ENCODE results near the gene CD200R1L.
"Not testable (repeated sequence)": the region's sequence is repeated elsewhere in the genome, so short reads cannot be mapped to it uniquely, and the experiment has no call there.

The CD200R1L gene

DNA sequence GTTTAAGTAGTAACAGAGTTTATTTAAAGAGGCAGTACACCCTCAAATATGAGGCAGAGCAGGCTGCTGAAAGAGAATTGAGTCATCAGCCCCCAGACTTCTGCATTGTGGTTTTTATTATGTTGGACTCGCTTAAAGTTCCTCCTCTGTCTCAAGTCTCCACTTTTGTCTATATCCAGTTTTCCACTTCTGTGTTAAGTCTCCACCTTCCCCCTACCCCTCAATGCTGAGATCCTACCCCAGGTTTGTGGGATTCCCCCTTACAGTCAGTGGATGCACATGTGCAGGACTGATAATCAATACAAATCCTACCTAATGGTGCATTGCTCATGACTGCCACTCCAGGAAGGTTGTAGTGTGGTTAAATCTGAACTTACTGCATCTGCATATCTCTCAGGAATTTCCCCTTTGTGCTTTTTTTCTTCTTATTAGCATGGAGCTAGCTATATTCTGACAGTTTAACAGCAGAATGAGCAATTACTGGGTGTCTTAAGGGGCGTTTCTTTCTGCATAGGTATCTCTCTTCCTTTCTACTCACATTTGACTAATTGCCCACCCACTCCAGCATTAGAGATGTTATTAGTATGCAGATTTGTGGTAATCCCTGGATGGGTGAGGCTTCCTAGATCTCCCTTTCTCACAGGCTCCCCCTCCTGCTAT is 11.9 kb upstream of the CD200R1L start:
- H3K9ac ChIP-seq (ENCODE audit: low read depth, low read length) = no peak overlapping the region
- H3K4me3 ChIP-seq (ENCODE audit: low read length) = no peak overlapping the region
- H3K27me3 ChIP-seq (ENCODE audit: control insufficient read depth, insufficient read depth, low read length) = no peaks in the 10 kb centered on the region
- H3K4me2 ChIP-seq (ENCODE audit: low read length) = no peak overlapping the region
- H3K4me1 ChIP-seq (ENCODE audit: control insufficient read depth, insufficient read depth, low read length) = no peaks in the 10 kb centered on the region
- no peaks in the 10 kb centered on the region for H3K36me3 ChIP-seq (ENCODE audit: insufficient read depth, low read length)
- H3K9me3 ChIP-seq (replicated peaks; ENCODE audit: low read length) = no peaks in the 10 kb centered on the region

DNA sequence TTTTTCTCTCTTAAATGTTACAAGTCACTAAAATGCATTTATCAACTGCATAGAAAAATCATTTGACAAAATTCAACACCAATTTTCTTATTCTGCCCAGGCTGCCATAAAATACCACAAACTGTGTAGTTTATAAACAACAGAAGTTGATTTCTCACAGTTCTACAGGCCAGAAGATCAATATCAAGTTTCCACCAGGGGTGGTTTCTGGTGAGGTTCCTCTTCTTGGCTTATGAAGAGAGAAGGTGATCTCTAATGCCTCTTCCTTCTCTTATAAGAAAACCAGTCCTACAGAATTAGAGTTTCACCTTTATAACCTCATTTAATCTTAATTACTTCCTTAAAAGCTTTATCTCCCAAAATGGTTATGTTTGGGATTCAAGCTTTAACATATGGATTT is 10.9 kb upstream of the CD200R1L start:
- Histone ChIP-seq H3K9ac (ENCODE audit: low read depth, low read length) (no peak overlapping the region), H3K4me2 (ENCODE audit: low read length) (no peak overlapping the region), H3K9me3 (replicated peaks; ENCODE audit: low read length) (no peaks in the 10 kb centered on the region), H3K36me3 (ENCODE audit: insufficient read depth, low read length) (no peaks in the 10 kb centered on the region), H3K4me3 (ENCODE audit: low read length) (no peak overlapping the region), H3K27me3 (ENCODE audit: control insufficient read depth, insufficient read depth, low read length) (no peaks in the 10 kb centered on the region), H3K4me1 (ENCODE audit: control insufficient read depth, insufficient read depth, low read length) (no peaks in the 10 kb centered on the region)

DNA sequence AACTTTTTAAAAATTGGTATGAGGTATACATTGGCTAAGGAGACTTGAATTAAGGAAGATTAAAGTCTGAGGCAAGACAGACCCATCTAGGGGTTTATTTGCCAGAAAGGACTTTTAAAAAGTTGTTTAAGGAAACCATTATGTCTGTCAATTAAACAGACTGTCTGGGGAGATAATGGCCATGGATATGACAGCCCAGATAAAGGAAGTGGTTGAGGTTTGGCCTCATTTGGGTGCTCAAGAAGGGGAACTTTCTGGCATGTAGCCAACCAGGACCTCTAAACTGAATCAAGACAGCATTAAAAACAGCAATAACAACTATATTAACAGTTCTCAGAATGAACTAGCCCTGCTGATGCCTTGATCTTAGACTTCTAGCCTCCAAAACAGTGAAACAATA is 9.9 kb upstream of the CD200R1L start:
- H3K9me3 ChIP-seq (replicated peaks; ENCODE audit: low read length) = no peaks in the 10 kb centered on the region
- no peaks in the 10 kb centered on the region for H3K27me3 ChIP-seq (ENCODE audit: control insufficient read depth, insufficient read depth, low read length)
- no peaks in the 10 kb centered on the region for H3K4me1 ChIP-seq (ENCODE audit: control insufficient read depth, insufficient read depth, low read length)
- no peak overlapping the region for H3K4me3 ChIP-seq (ENCODE audit: low read length)
- no peak overlapping the region for H3K9ac ChIP-seq (ENCODE audit: low read depth, low read length)
- no peak overlapping the region for H3K4me2 ChIP-seq (ENCODE audit: low read length)
- no peaks in the 10 kb centered on the region for H3K36me3 ChIP-seq (ENCODE audit: insufficient read depth, low read length)

DNA sequence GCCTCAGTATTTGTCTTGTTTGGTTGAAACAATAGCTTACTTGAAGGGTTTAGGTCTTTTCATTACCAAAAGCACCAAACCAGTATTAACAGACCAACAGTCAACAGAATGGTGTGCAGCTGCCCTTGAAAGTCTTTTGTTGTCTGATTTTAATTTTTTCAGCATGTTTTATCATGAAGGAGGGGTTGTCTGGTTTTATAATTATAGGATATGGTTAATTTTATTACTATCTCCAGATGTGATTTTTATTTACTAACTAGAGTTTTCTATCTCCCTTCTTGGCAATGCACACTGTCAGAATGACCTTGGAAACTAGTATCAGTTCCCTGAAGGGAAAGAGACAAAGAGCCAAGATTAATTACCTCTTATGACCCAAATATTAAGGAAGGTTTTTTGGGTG is 9.2 kb upstream of the CD200R1L start:
- Histone ChIP-seq H3K27me3 (ENCODE audit: control insufficient read depth, insufficient read depth, low read length) (no peaks in the 10 kb centered on the region), H3K4me3 (ENCODE audit: low read length) (no peak overlapping the region), H3K36me3 (ENCODE audit: insufficient read depth, low read length) (no peaks in the 10 kb centered on the region), H3K9ac (ENCODE audit: low read depth, low read length) (no peak overlapping the region), H3K9me3 (replicated peaks; ENCODE audit: low read length) (no peaks in the 10 kb centered on the region), H3K4me1 (ENCODE audit: control insufficient read depth, insufficient read depth, low read length) (no peaks in the 10 kb centered on the region), H3K4me2 (ENCODE audit: low read length) (no peak overlapping the region)

DNA sequence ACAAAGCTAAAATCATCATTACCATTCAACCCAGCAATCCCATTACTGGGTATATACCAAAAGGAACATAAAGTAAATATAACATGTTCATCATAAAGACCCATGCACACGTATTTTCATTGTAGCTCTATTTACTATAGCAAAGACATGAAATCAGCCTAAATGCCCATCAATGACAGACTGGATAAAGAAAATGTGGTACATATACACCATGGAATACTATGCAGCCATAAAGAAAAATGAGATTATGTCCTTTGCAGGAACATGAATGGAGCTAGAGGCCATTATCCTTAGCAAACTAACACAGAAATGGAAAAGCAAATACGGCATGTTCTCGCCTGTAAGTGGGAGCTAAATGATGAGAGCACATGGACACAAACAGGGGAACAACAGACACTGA is 8.4 kb upstream of the CD200R1L start:
- H3K4me1 ChIP-seq (ENCODE audit: control insufficient read depth, insufficient read depth, low read length); H3K9ac ChIP-seq (ENCODE audit: low read depth, low read length); H3K4me3 ChIP-seq (ENCODE audit: low read length); H3K4me2 ChIP-seq (ENCODE audit: low read length); H3K36me3 ChIP-seq (ENCODE audit: insufficient read depth, low read length); H3K27me3 ChIP-seq (ENCODE audit: control insufficient read depth, insufficient read depth, low read length); H3K9me3 ChIP-seq (replicated peaks; ENCODE audit: low read length): not testable (repeated sequence)

DNA sequence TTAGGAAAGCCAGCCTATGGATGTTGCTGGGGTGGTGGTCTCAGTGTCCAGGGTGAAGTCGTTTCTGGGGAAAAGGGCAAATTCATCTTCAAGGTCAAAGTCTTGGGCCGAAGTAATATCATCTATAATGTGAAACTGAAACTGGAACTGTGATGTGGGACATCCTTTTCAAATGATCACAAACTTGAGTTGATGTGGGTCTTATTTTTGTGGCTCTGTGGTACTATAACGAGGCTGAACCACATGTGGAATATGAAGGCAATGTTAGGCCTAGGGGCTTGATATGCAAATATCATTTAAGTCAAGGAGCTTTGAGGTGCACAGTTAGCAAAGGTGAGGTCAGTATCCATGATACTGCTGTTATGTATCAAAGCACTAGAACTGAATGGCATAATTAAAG is 1.5 kb upstream of the CD200R1L start:
- H3K36me3 ChIP-seq (ENCODE audit: insufficient read depth, low read length) = no peaks in the 10 kb centered on the region
- H3K4me3 ChIP-seq (ENCODE audit: low read length) = no peak overlapping the region
- H3K4me2 ChIP-seq (ENCODE audit: low read length) = no peak overlapping the region
- H3K9me3 ChIP-seq (replicated peaks; ENCODE audit: low read length) = no peaks in the 10 kb centered on the region
- H3K9ac ChIP-seq (ENCODE audit: low read depth, low read length) = no peak overlapping the region
- peaks cover 4% of the 10 kb centered on the region for H3K27me3 ChIP-seq (ENCODE audit: control insufficient read depth, insufficient read depth, low read length)
- no peaks in the 10 kb centered on the region for H3K4me1 ChIP-seq (ENCODE audit: control insufficient read depth, insufficient read depth, low read length)

DNA sequence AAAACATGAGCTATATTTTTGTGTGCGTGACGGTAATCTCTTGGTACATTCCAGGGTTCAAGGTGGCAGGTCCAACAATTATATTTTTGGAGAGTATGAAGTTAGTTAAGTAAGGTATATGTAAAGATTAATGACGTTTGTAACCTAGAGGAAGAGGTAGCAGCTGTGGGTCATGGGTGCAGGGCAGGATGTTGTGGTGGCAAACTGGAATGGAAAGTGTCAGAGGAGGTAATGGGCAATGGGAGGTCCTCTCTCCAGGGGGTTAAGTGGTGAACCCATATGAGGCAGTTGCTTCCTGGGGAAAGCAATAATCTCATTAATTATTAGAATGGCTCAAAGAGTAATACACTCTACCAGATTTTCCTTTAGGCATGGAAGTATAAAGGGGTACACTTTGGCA is 1.0 kb upstream of the CD200R1L start:
- Histone ChIP-seq H3K9ac (ENCODE audit: low read depth, low read length) (no peak overlapping the region), H3K4me2 (ENCODE audit: low read length) (no peak overlapping the region)

DNA sequence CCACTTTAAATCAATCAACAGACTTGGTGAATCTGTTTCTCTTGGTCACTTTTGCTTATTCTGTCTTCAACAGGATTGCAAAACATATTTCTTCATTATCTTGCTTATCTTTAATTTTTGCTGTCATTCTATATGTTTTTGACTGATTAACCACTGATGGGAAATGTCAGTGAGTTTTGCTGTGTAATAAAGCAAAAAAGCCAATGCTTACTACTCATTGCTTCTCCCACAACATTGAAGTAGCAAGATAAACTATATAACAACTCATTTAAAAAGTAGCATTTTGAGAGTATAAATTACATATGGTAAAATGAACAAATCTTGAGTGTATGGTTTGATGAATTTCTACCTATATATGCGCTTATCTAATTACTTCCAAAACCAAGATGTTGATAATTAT is 892 bp downstream of the CD200R1L start:
- no peak overlapping the region for H3K4me3 ChIP-seq (ENCODE audit: low read length)
- H3K9me3 ChIP-seq (replicated peaks; ENCODE audit: low read length) = peaks cover 3% of the 10 kb centered on the region
- peaks cover 4% of the 10 kb centered on the region for H3K27me3 ChIP-seq (ENCODE audit: control insufficient read depth, insufficient read depth, low read length)
- no peak overlapping the region for H3K4me2 ChIP-seq (ENCODE audit: low read length)
- no peaks in the 10 kb centered on the region for H3K4me1 ChIP-seq (ENCODE audit: control insufficient read depth, insufficient read depth, low read length)
- no peak overlapping the region for H3K9ac ChIP-seq (ENCODE audit: low read depth, low read length)
- no peaks in the 10 kb centered on the region for H3K36me3 ChIP-seq (ENCODE audit: insufficient read depth, low read length)

More for the DNA sequence above, 1.0 kb upstream of the CD200R1L start:
- H3K27me3 ChIP-seq (ENCODE audit: control insufficient read depth, insufficient read depth, low read length) = peaks cover 4% of the 10 kb centered on the region
- no peaks in the 10 kb centered on the region for H3K4me1 ChIP-seq (ENCODE audit: control insufficient read depth, insufficient read depth, low read length)
- no peak overlapping the region for H3K4me3 ChIP-seq (ENCODE audit: low read length)
- H3K36me3 ChIP-seq (ENCODE audit: insufficient read depth, low read length) = no peaks in the 10 kb centered on the region
- peaks cover 3% of the 10 kb centered on the region for H3K9me3 ChIP-seq (replicated peaks; ENCODE audit: low read length)

DNA sequence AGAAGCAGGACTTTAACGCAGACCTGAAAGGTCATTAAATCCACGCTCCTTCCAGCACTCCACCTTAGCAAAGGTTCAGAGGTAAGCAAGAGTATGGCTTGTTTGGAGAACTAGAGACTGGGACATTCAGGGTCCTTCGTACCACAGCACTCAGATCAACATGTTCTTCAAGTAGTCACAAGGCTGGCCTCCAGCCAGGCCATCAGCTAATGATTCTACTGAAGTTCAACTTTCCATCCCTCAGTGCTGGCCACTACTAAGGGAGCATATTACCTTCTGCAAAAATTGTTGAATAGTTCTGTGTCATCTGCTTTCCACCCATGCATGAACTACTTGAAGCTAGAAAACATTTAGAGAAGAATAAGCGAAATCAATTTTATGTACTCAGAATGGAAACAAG is 17.6 kb downstream of the CD200R1L start:
- H3K27me3 ChIP-seq (ENCODE audit: control insufficient read depth, insufficient read depth, low read length) = no peaks in the 10 kb centered on the region
- no peaks in the 10 kb centered on the region for H3K9me3 ChIP-seq (replicated peaks; ENCODE audit: low read length)
- no peaks in the 10 kb centered on the region for H3K4me1 ChIP-seq (ENCODE audit: control insufficient read depth, insufficient read depth, low read length)
- no peaks in the 10 kb centered on the region for H3K36me3 ChIP-seq (ENCODE audit: insufficient read depth, low read length)
- no peak overlapping the region for H3K4me3 ChIP-seq (ENCODE audit: low read length)
- no peak overlapping the region for H3K9ac ChIP-seq (ENCODE audit: low read depth, low read length)
- no peak overlapping the region for H3K4me2 ChIP-seq (ENCODE audit: low read length)

DNA sequence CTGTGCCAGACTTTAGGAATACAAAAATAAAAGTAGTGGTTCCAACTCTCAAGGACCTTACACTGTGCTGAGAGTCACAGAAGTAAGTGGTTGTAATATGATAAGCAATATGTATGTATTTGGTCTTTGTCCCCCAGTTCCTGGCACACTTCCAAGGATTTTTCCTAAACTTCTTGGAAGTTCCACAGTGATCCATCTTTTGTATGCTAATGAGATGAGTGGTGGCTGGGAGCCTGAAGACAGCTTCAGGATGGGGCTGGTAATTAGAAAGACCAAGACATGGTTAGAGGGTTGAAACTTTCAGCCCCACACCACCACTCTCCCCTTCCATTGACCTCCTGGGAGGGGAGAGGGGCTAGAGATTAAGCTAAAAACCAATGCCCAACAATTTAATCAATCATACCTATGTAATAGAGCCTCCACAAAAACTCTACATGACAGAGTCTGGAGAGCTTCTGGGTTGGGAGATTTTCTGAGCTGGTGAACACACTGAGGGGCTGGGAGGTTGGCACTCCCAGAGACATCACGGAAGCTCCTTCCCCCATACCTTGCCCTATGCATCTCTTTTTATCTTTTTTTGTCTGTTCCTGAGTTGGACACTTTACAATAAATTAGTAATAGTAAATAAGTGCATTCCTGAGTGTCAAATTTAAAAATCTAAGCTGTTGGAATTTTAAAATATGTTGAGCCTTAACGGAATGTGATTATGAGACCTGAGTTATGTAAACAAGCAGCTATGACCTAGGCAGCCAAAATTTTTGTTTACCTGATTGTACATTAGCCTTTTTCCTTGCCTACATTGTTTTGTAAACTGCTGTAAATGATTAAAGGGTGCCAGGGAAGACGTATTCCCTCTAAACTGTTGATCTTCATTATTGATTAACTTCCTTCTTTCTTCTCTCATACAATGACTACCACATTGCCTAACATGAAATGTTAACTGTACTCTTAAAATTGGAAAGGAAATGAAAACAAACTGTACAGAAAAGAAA is 24.3 kb downstream of the CD200R1L start:
- H3K36me3 ChIP-seq (ENCODE audit: insufficient read depth, low read length) = no peaks in the 10 kb centered on the region
- H3K9me3 ChIP-seq (replicated peaks; ENCODE audit: low read length) = no peaks in the 10 kb centered on the region
- no peaks in the 10 kb centered on the region for H3K4me1 ChIP-seq (ENCODE audit: control insufficient read depth, insufficient read depth, low read length)
- H3K9ac ChIP-seq (ENCODE audit: low read depth, low read length) = no peak overlapping the region
- H3K4me2 ChIP-seq (ENCODE audit: low read length) = no peak overlapping the region
- no peak overlapping the region for H3K4me3 ChIP-seq (ENCODE audit: low read length)
- no peaks in the 10 kb centered on the region for H3K27me3 ChIP-seq (ENCODE audit: control insufficient read depth, insufficient read depth, low read length)

DNA sequence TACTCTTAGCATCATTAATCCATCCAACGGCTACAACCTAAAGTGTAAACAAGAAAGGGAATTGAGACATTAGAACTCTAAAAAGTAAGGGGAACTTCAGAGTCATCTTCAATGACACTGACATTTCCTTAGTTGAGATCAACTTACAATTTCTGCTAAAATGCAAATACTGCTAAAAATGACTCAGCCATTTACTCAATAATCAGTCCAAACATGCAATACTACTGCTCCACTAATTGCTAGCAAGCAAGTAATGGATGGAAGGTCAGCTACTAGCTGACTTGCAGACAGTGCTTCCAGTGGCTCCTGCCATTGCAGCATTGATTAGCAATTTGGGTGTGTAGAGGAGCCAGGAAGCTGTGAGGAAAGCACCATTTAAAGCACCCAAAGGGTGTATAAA is 28.4 kb downstream of the CD200R1L start:
- Histone ChIP-seq H3K4me3 (ENCODE audit: low read length) (no peak overlapping the region), H3K27me3 (ENCODE audit: control insufficient read depth, insufficient read depth, low read length) (no peaks in the 10 kb centered on the region), H3K9ac (ENCODE audit: low read depth, low read length) (no peak overlapping the region), H3K4me1 (ENCODE audit: control insufficient read depth, insufficient read depth, low read length) (peaks cover 9% of the 10 kb centered on the region), H3K9me3 (replicated peaks; ENCODE audit: low read length) (no peaks in the 10 kb centered on the region), H3K36me3 (ENCODE audit: insufficient read depth, low read length) (no peaks in the 10 kb centered on the region), H3K4me2 (ENCODE audit: low read length) (no peak overlapping the region)

DNA sequence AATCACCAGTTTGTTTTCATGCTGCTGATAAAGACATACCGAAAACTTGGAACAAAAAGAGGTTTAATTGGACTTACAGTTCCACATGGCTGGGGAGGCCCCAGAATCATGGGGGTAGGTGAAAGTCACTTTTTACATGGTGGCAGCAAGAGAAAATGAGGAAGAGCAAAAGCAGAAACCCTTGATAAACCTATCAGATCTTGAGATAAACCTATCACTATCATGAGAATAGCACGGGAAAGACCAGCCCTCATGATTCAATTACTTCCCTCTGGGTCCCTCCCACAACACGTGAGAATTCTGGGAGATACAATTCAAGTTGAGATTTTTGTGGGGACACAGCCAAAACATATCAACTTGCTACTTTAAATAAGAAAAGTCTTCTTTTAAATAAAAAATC is 28.9 kb downstream of the CD200R1L start:
- H3K27me3 ChIP-seq (ENCODE audit: control insufficient read depth, insufficient read depth, low read length) = no peaks in the 10 kb centered on the region
- no peak overlapping the region for H3K4me3 ChIP-seq (ENCODE audit: low read length)
- peaks cover 14% of the 10 kb centered on the region for H3K4me1 ChIP-seq (ENCODE audit: control insufficient read depth, insufficient read depth, low read length)
- no peak overlapping the region for H3K9ac ChIP-seq (ENCODE audit: low read depth, low read length)
- no peaks in the 10 kb centered on the region for H3K9me3 ChIP-seq (replicated peaks; ENCODE audit: low read length)
- H3K4me2 ChIP-seq (ENCODE audit: low read length) = no peak overlapping the region
- no peaks in the 10 kb centered on the region for H3K36me3 ChIP-seq (ENCODE audit: insufficient read depth, low read length)

Data from skeletal muscle satellite cell (primary cell).